Stimulated activated naive B cell treated with anti-CD40 and anti-IgM and Interleukin-4, amounts not matched to agents 10 μg/mL and 1 μg/mL and 100 μg/mL, for 72 hours (primary cell): ENCODE data around the gene KDM2B.

Experiments
- ATAC-seq, 2 donors: fragments of 150-1000 bp; cut with Tn5 transposase; replicated peaks; 2 replicates each; pipeline ENCODE4 v1.10.0; 2021; ENCODE audit warnings: moderate library complexity in 1 of 2
- DNase-seq: peaks from one replicate; pipeline ENCODE4 v3.0.0; 2021
- H3K27ac Mint-ChIP-seq: one replicate; pipeline ENCODE4 v1.8.0; 2022; ENCODE audit warnings: mild to moderate bottlenecking, mixed read lengths
- H3K27me3 Mint-ChIP-seq, 2 donors: one replicate each; pipeline ENCODE4 v1.8.0; 2022; ENCODE audit warnings: mixed read lengths in 2 of 2
- H3K36me3 Mint-ChIP-seq, 2 donors: one replicate each; pipeline ENCODE4 v1.8.0; 2022; ENCODE audit warnings: mixed read lengths in 2 of 2, mild to moderate bottlenecking in 1 of 2
- H3K4me1 Mint-ChIP-seq, 2 donors: one replicate each; pipeline ENCODE4 v1.8.0; 2022; ENCODE audit warnings: mixed read lengths in 2 of 2, mild to moderate bottlenecking in 1 of 2
- H3K4me3 Mint-ChIP-seq, 2 donors: one replicate each; pipeline ENCODE4 v1.8.0; 2022; ENCODE audit warnings: mild to moderate bottlenecking in 2 of 2, mixed read lengths in 2 of 2, moderate library complexity in 1 of 2
- H3K9me3 Mint-ChIP-seq, 2 donors: one replicate each; pipeline ENCODE4 v1.8.0; 2022; ENCODE audit warnings: mixed read lengths in 2 of 2, mild to moderate bottlenecking in 1 of 2

The KDM2B gene

DNA sequence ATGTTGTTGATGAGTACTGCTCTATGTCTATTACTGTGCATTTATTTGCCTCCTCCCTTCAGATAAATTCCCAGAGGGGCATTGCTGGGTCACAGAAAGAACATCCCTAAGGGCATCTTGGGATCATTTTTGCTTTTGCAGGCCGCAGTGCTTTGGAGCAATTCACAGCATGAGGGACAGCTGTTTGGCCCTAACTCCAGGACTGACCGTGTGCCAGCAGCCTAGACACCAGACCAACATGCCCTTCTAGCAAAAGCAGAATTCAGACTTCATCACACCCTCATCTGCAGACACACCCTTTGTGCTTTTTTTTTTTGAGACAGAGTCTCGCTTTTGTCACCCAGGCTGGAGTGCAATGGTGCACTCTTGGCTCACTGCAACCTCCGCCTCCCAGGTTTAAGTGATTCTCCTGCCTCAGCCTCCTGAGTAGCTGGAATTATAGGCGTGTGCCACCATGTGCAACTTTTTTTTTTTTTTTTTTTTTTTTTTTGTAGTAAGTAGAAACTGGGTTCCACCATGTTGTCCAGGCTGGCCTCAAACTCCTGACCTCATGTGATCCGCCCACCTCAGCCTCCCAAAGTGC lies 149.9 kb downstream of the KDM2B start:
- no peak for DNase-seq
- peaks cover 46 to 75% of the 10 kb centered on the region in 2 donors for H3K36me3 Mint-ChIP-seq
- H3K4me1 Mint-ChIP-seq = peaks cover 6 to 19% of the 10 kb centered on the region in 2 donors

GRCh38 chr12:121428883-121429282 lies 151.9 kb downstream of the KDM2B start:
- ATAC-seq (no peak), DNase-seq (no peak)
- no peaks in the 10 kb centered on the region for H3K27me3 Mint-ChIP-seq
- no peak overlapping the region for H3K27ac Mint-ChIP-seq
- peaks cover 48 to 75% of the 10 kb centered on the region in 2 donors for H3K36me3 Mint-ChIP-seq
- H3K4me1 Mint-ChIP-seq = peaks cover 9 to 28% of the 10 kb centered on the region in 2 donors
- no peak overlapping the region for H3K4me3 Mint-ChIP-seq
- H3K9me3 Mint-ChIP-seq = no peaks in the 10 kb centered on the region

More for the DNA sequence above, 149.9 kb downstream of the KDM2B start:
- peak overlapping the region; percentile 42 for H3K27ac Mint-ChIP-seq
- no peaks in the 10 kb centered on the region for H3K9me3 Mint-ChIP-seq
- H3K4me3 Mint-ChIP-seq = no peak overlapping the region
- H3K27me3 Mint-ChIP-seq = no peaks in the 10 kb centered on the region
- no peak for ATAC-seq

DNA sequence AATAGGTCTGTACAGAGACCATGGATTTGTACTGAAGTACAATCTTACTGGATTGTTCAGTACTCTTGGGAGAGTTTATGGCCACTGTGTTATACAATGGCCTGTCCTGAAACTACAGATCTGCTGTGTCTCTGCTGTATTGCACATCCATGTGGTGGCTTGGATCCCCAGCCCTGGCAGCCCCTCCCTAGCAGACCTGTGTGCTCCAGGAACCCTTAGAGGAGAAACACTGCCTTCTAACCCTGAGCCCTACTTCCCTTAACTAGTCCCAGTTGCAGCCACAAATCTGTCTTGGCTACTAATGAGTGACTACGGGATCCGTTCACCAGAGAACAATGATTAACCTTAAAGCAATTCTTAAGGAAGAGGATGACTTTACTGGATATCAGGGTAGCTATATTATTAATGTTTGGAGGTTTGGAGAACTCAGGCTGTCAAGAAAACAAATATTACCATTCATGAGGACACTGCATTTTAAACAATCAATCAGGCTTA lies 153.2 kb downstream of the KDM2B start:
- peak overlapping the region; percentile 51 for H3K27ac Mint-ChIP-seq
- peaks cover 46 to 75% of the 10 kb centered on the region in 2 donors for H3K36me3 Mint-ChIP-seq
- no peaks in the 10 kb centered on the region for H3K9me3 Mint-ChIP-seq
- H3K4me1 Mint-ChIP-seq = peaks cover 9 to 25% of the 10 kb centered on the region in 2 donors
- no peak overlapping the region for H3K4me3 Mint-ChIP-seq
- no peaks in the 10 kb centered on the region for H3K27me3 Mint-ChIP-seq
- ATAC-seq (no peak), DNase-seq (no peak)

DNA sequence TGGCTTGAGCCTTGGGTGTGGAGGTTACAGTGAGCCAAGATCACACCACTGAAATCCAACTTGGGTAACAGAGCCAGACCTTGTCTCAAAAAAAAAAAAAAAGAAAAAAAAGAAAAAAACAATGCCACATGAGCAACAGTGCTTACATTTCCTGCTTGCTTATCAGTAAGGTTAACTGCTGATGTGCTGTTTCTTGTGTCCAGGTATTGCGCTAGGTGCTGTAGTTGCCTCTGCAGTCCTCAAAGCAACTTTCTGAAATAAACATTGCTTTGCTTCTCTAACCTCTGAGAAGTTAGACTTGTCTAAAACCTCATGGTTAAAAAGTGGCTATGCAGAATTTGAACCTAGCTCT lies 156.2 kb downstream of the KDM2B start:
- Mint-ChIP-seq H3K4me1 (peaks cover 16 to 29% of the 10 kb centered on the region in 2 donors), H3K36me3 (peaks cover 47 to 74% of the 10 kb centered on the region in 2 donors), H3K4me3 (no peak overlapping the region), H3K9me3 (no peaks in the 10 kb centered on the region), H3K27ac (peak overlapping the region; percentile 83), H3K27me3 (no peaks in the 10 kb centered on the region)
- DNase-seq (no peak), ATAC-seq (no peak)

DNA sequence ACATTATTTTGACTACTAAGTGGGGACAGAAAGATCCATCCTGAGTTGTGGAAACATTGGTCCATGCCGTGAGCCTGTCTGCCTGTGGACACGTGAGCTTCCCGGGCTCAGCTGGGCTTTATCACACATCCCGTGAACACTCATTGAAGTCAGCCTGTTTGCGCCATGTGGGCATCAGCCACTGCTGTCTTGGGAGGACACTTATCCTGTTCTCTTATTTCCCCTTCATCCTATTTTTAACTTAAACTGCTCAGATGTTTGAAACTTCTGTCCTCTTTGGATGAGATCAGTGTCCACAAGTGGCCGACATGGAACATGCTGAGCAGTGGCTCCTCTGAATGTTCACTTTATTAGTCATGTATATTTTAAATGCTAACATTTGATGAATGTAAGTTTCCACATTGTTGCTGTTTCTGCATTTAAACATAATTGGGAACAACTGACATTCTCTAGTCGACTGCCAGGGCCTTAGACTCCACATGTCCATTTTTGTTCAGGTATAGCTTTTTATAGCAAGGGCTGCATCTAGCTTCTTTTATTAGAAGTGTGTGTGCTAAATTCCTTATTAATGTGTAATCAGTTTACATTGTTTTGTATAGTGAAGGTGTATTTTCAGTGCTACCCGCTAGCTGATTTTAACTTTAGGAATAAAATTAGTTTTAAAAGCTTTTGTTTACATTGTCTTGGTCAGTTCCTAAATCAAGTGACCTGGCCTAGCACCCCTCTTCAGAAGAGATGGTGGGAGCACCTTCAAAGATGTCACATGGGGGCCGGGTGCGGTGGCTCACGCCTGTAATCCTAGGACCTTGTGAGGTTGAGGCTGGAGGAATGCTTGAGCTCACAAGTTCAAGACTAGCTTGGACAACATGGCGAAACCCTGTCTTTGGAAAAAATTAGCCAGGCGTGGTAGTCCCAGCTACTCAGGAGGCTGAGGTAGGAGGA lies 156.9 kb downstream of the KDM2B start:
- H3K4me1 Mint-ChIP-seq = peaks cover 16 to 29% of the 10 kb centered on the region in 2 donors
- peak overlapping the region; percentile 59 for H3K27ac Mint-ChIP-seq
- no peaks in the 10 kb centered on the region for H3K27me3 Mint-ChIP-seq
- H3K9me3 Mint-ChIP-seq = no peaks in the 10 kb centered on the region
- no peak for ATAC-seq
- no peak for DNase-seq
- peaks cover 41 to 68% of the 10 kb centered on the region in 2 donors for H3K36me3 Mint-ChIP-seq
- H3K4me3 Mint-ChIP-seq = no peak overlapping the region

DNA sequence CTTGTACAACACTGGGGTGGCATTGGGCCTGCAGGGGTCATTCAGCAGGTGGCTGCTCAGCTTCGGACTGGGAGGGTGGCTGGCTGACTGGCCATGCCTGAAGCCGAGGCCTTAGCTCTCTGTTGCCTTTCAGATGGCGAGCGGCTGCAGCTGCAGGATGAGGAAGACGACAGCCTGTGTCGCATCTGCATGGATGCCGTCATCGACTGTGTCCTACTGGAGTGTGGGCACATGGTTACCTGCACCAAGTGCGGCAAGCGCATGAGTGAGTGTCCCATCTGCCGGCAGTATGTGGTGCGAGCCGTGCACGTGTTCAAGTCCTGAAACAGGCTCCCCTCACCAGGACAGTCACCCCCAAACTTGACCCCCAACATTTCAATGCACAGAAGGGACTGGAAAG lies 157.6 kb downstream of the KDM2B start:
- Mint-ChIP-seq H3K4me1 (peaks cover 16 to 29% of the 10 kb centered on the region in 2 donors), H3K9me3 (no peaks in the 10 kb centered on the region), H3K4me3 (no peak overlapping the region), H3K36me3 (peaks cover 41 to 63% of the 10 kb centered on the region in 2 donors), H3K27ac (peak overlapping the region; percentile 59), H3K27me3 (no peaks in the 10 kb centered on the region)
- DNase-seq (no peak), ATAC-seq (no peak)

GRCh38 chr12:121420109-121420508 lies 160.7 kb downstream of the KDM2B start:
- Mint-ChIP-seq H3K4me3 (no peak overlapping the region), H3K36me3 (peaks cover 35 to 53% of the 10 kb centered on the region in 2 donors), H3K9me3 (no peaks in the 10 kb centered on the region), H3K27ac (no peak overlapping the region), H3K27me3 (no peaks in the 10 kb centered on the region), H3K4me1 (peaks cover 9 to 15% of the 10 kb centered on the region in 2 donors)
- no peak for ATAC-seq
- no peak for DNase-seq

GRCh38 chr12:121417847-121418246 lies 163.0 kb downstream of the KDM2B start:
- no peaks in the 10 kb centered on the region for H3K27me3 Mint-ChIP-seq
- no peak overlapping the region for H3K4me3 Mint-ChIP-seq
- H3K27ac Mint-ChIP-seq = no peak overlapping the region
- peaks cover 24 to 42% of the 10 kb centered on the region in 2 donors for H3K36me3 Mint-ChIP-seq
- H3K9me3 Mint-ChIP-seq = no peaks in the 10 kb centered on the region
- peaks cover 6 to 11% of the 10 kb centered on the region in 2 donors for H3K4me1 Mint-ChIP-seq
- no peak for DNase-seq
- ATAC-seq = no peak

DNA sequence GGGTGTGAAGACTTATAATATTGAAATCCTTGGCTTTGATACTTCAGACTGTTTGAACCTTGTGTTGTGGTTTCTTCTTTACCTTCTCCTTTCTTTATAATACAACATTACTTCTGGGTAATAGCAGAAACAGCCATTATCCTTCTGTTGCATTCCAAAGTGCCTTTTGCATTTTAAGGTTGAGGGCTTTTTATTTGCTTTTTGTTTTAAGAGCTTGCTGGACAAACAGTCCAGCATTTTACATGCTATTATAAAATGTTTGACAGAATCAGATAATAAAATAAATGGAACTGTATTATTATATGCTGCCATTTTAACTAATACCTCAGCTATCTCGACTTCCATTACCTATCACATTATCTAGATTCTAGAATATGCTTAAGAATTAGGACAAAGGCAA lies 166.9 kb downstream of the KDM2B start:
- H3K4me3 Mint-ChIP-seq = no peak overlapping the region
- peaks cover 0 to 5% of the 10 kb centered on the region in 2 donors for H3K4me1 Mint-ChIP-seq
- no peak for ATAC-seq
- peaks cover 15 to 25% of the 10 kb centered on the region in 2 donors for H3K36me3 Mint-ChIP-seq
- H3K27ac Mint-ChIP-seq = no peak overlapping the region
- no peaks in the 10 kb centered on the region for H3K27me3 Mint-ChIP-seq
- no peak for DNase-seq
- H3K9me3 Mint-ChIP-seq = no peaks in the 10 kb centered on the region

GRCh38 chr12:121405211-121405610 lies 175.6 kb downstream of the KDM2B start:
- ATAC-seq (no peak), DNase-seq (no peak)
- Mint-ChIP-seq H3K36me3 (peaks cover 31 to 44% of the 10 kb centered on the region in 2 donors), H3K27me3 (no peaks in the 10 kb centered on the region), H3K4me1 (peaks cover 18 to 23% of the 10 kb centered on the region in 2 donors), H3K4me3 (no peak overlapping the region), H3K9me3 (no peaks in the 10 kb centered on the region), H3K27ac (no peak overlapping the region)

DNA sequence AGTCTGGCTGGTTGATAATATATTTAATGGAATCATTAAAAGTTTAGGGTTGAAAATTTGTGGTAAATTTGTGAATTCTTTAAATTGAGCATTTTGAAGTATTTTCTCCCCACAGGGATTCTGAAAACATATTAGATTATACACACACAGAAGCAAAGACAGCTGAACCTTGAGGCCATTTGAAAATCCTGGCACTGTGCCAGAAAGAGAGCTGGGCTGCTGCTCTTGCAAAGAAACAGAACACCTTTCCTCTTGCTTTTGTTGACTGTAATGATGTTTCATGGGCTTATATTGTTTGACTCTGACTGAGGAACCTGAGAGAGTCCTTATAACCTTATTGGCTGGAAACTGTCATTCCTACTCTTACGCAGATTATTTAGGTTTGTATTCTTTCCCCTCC lies 176.1 kb downstream of the KDM2B start:
- Mint-ChIP-seq H3K36me3 (peaks cover 31 to 40% of the 10 kb centered on the region in 2 donors), H3K4me1 (peaks cover 18 to 23% of the 10 kb centered on the region in 2 donors), H3K9me3 (no peaks in the 10 kb centered on the region), H3K27me3 (no peaks in the 10 kb centered on the region), H3K4me3 (no peak overlapping the region), H3K27ac (no peak overlapping the region)
- no peak for DNase-seq
- no peak for ATAC-seq

GRCh38 chr12:121403721-121404120 lies 177.1 kb downstream of the KDM2B start:
- H3K36me3 Mint-ChIP-seq = peaks cover 31 to 40% of the 10 kb centered on the region in 2 donors
- no peak for DNase-seq
- no peak for ATAC-seq
- H3K4me3 Mint-ChIP-seq = no peak overlapping the region
- peaks cover 18 to 26% of the 10 kb centered on the region in 2 donors for H3K4me1 Mint-ChIP-seq
- no peaks in the 10 kb centered on the region for H3K27me3 Mint-ChIP-seq
- no peaks in the 10 kb centered on the region for H3K9me3 Mint-ChIP-seq
- H3K27ac Mint-ChIP-seq = no peak overlapping the region

DNA sequence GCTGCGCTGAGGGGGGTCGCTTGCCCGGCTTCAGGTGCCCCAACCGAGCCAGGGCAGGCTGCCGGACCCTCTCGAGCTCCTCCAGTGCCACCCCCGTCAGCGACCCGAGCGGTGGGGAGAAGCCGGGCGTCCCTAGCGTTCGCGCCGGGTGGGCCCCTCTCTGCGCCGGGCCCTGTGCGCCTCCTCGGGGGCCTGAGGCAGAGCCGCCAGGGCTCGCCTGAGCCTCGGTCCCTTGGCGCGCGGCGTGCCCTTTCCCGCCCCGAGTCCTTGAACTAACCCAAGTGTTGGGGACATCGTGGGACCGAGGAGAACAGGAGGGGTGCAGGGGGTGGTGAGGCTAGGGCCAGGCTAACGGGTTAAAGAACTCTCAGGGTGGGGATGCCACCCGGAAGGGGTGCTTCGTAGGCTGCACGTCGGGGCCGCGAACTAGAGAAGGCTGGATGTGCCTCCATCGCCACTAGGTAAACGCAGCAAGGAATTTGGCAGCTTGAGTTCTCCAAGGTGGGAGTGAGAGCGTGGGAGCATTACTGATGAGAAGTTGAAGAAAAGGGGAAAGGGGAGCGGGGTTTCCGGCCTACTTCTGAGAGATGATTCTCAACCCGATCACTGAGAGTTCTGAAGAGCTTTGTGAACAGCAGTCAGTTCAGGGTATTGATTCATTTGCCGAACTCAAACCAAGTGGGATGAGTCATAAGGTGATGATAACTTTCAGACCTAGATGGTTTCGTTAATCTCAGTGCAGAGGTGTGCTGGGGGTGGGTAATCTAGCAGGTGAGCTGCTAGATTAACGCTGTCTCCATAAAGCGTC lies 180.3 kb downstream of the KDM2B start:
- Mint-ChIP-seq H3K4me3 (peak overlapping the region; percentile 87 to 97), H3K27me3 (no peaks in the 10 kb centered on the region), H3K36me3 (peaks cover 17 to 21% of the 10 kb centered on the region in 2 donors), H3K27ac (peak overlapping the region; percentile 93), H3K4me1 (peaks cover 12 to 25% of the 10 kb centered on the region in 2 donors), H3K9me3 (no peaks in the 10 kb centered on the region)
- ATAC-seq = peak; percentile 57
- DNase-seq = peak; percentile 34
